K562 (cell line): ENCODE measurements around the gene SLC1A3. TPM values are rescaled to one million over a fixed set of nuclear protein-coding genes. Genes with fewer than 3 reads are reported as not detected.

Experiments used
- ATAC-seq: fragments of 200-7000 bp; cut with Tn5 transposase; 3 replicates; pipeline ENCODE4 v1.9.1; 2020; ENCODE audit warnings: moderate library complexity
- BruUV-seq: library from RNA; stranded (reverse); fragments of 400-500 nt; replicated peaks from 2 replicates; lab custom pipeline; 2021; lab: Mats Ljungman, UMichigan
- CTCF ChIA-PET: fragments of 300-600 bp; formaldehyde crosslinking; extraction: SDS; loops from one replicate; lab custom pipeline; 2021; ENCODE audit warnings: low intra/inter-chr PET ratio; lab: Yijun Ruan, JAX
- POLR2A ChIA-PET: fragments of 300-600, 350-650 bp; sonication (Branson Sonifier 250); formaldehyde crosslinking; extraction: SDS; loops from one replicate; lab custom pipeline; 2021; ENCODE audit warnings: antibody characterized with exemption, inconsistent platforms; lab: Yijun Ruan, JAX
- DNase-seq, 4 experiments: peaks; one replicate each; pipeline versions ENCODE4 v3.0.0 to v3.0.0-alpha.2; 2011 to 2018; ENCODE audit warnings: low spot score in 3 of 4, mixed read lengths in 3 of 4; ENCODE audit errors: extremely low read depth in 1 of 4
- FAIRE-seq: peaks from 2 replicates; lab custom pipeline; 2011; peaks lifted over from hg19 to GRCh38; lab: Jason Lieb, UNC
- H2AFZ ChIP-seq: 2 replicates; pipeline ENCODE4 v1.6.0; 2011; ENCODE audit warnings: low read depth, low read length, control low read depth, inconsistent platforms
- H3K27ac ChIP-seq: fragments of 200-600 bp; 3 replicates; pipeline ENCODE4 v1.8.0; 2011; ENCODE audit warnings: low read depth, mild to moderate bottlenecking, control low read depth, inconsistent platforms, low read length, moderate library complexity, mixed read lengths; ENCODE audit errors: extremely low read depth
- H3K27me3 ChIP-seq, 2 experiments: fragments of 300-600 bp in 1 of 2; 2 replicates in 1 of 2; 3 replicates in 1 of 2; pipeline versions ENCODE4 v1.6.0 to v1.8.0; 2011; ENCODE audit warnings: inconsistent platforms in 2 of 2, low read length in 2 of 2, mild to moderate bottlenecking in 1 of 2, mixed read lengths in 1 of 2, moderate library complexity in 1 of 2; ENCODE audit not compliant: control insufficient read depth in 2 of 2, insufficient read depth in 2 of 2
- H3K36me3 ChIP-seq: fragments of 300-600 bp; 3 replicates; pipeline ENCODE4 v1.8.0; 2011; ENCODE audit warnings: mild to moderate bottlenecking, low read length, inconsistent platforms; ENCODE audit not compliant: control insufficient read depth, insufficient read depth
- H3K4me1 ChIP-seq, 2 experiments: fragments of 200-600 bp in 1 of 2; replicated peaks in 1 of 2; 2 replicates in 1 of 2; 3 replicates in 1 of 2; pipeline versions ENCODE4 v1.5.1 to v1.8.0; 2011; ENCODE audit warnings: inconsistent platforms in 2 of 2, low read length in 2 of 2, mild to moderate bottlenecking in 1 of 2, mixed read lengths in 1 of 2, moderate library complexity in 1 of 2; ENCODE audit not compliant: control insufficient read depth in 2 of 2, insufficient read depth in 2 of 2
- H3K4me2 ChIP-seq: 2 replicates; pipeline ENCODE4 v1.6.1; 2011; ENCODE audit warnings: low read length, control low read depth, inconsistent platforms, mixed read lengths; ENCODE audit not compliant: insufficient read depth
- H3K4me3 ChIP-seq: fragments of 200-600 bp; sonication (generic), shearing (Covaris generic); 2 replicates; pipeline ENCODE4 v1.5.1; 2016; ENCODE audit warnings: control low read depth, inconsistent platforms
- H3K79me2 ChIP-seq: fragments of 200-600 bp; 3 replicates; pipeline ENCODE4 v1.8.0; 2011; ENCODE audit warnings: low read length, inconsistent platforms; ENCODE audit not compliant: control insufficient read depth, insufficient read depth
- H3K9ac ChIP-seq, 2 experiments: 2 replicates each; pipeline versions ENCODE4 v1.6.0 to v1.6.1; 2011; ENCODE audit warnings: low read depth in 2 of 2, low read length in 2 of 2, control low read depth in 1 of 2, inconsistent platforms in 1 of 2, mild to moderate bottlenecking in 1 of 2, mixed read lengths in 1 of 2; ENCODE audit not compliant: insufficient read depth in 1 of 2
- H3K9me1 ChIP-seq: one replicate; pipeline ENCODE4 v1.6.0; 2011; ENCODE audit warnings: inconsistent platforms, mild to moderate bottlenecking, low read length, moderate library complexity; ENCODE audit not compliant: control insufficient read depth, insufficient read depth
- H3K9me3 ChIP-seq: replicated peaks from 2 replicates; pipeline ENCODE4 v1.5.1; 2011; ENCODE audit warnings: low read depth, low read length, inconsistent platforms; ENCODE audit not compliant: control insufficient read depth, insufficient read depth
- H4K20me1 ChIP-seq: replicated peaks from 2 replicates; pipeline ENCODE4 v1.6.1; 2011; ENCODE audit warnings: low read length, inconsistent platforms, mixed read lengths; ENCODE audit not compliant: control insufficient read depth, insufficient read depth
- MTF1 ChIP-seq: fragments of 250-450 bp; sonication (Bioruptor Pico); IDR thresholded peaks from 2 replicates; pipeline ENCODE4 v1.9.0; 2021; ENCODE audit warnings: moderate library complexity, mild to moderate bottlenecking, inconsistent platforms, borderline replicate concordance
- TAF15 ChIP-seq: fragments of 200-400 bp; formaldehyde crosslinking; IDR thresholded peaks from 2 replicates; pipeline ENCODE4 v1.6.1; 2017; ENCODE audit warnings: mild to moderate bottlenecking, low read depth, low read length, moderate library complexity
- WGBS: fragments of 100-300 bp; shearing (Covaris generic); methylation state at CpG from one replicate; pipeline ENCODE4 v1.1.6; 2016; ENCODE audit warnings: low coverage, mixed read lengths; ENCODE audit not compliant: insufficient coverage; ENCODE audit errors: missing lambda C conversion rate; 5-methylcytosine and 5-hydroxymethylcytosine counted together
- in situ Hi-C: fragments of 300-500 bp; cut with MboI; formaldehyde crosslinking; loops from 4 replicates; pipeline ENCODE4 v1.15.0; 2018; ENCODE audit warnings: inconsistent platforms, mixed read lengths
- intact Hi-C: fragments of 100-400 bp; cut with micrococcal nuclease; formaldehyde crosslinking; loops from 2 replicates; pipeline ENCODE4 v1.14.2; 2022
- polyA plus RNA-seq, 8 experiments: library from polyadenylated mRNA; depleted of rRNA in 4 of 8; stranded (reverse) in 5 of 8; unstranded in 3 of 8; fragments of >200 nt; fragmentation: Nextera tagmentation in 2 of 8; fragmentation: Illumina TruSeq in 1 of 8; extraction: Ambion mirVana in 2 of 8; extraction: Trizol in 1 of 8; gene quantifications; 2 replicates each; pipeline versions ENCODE4 v1.2.1 to v1.2.3, GENCODE V29; 2011 to 2014; ENCODE audit warnings: inconsistent platforms in 1 of 8, missing spikeins in 1 of 8
- total RNA-seq, 7 experiments: library from RNA; depleted of rRNA in 6 of 7; stranded (reverse); fragments of >200 nt in 6 of 7; fragmentation: Illumina TruSeq in 2 of 7; extraction: Trizol in 2 of 7; gene quantifications; 2 replicates each; pipeline versions ENCODE4 v1.2.1 to v1.2.3, GENCODE V29; 2011 to 2021; ENCODE audit warnings: low replicate concordance in 1 of 7
- TF ChIP-seq, protein P1 (sequence below): fragments of 250-450 bp; sonication (Bioruptor Pico); IDR thresholded peaks from 2 replicates; pipeline ENCODE4 v1.4.0; 2020; ENCODE audit warnings: mild to moderate bottlenecking, moderate library complexity

Gene SLC1A3
- total and polyA plus RNA-seq, 9 of the 15 experiments (the other 6 are each of a cell fraction or from before 2014, with no cell fraction given), result 0.13 TPM; not detected in 8

DNA sequence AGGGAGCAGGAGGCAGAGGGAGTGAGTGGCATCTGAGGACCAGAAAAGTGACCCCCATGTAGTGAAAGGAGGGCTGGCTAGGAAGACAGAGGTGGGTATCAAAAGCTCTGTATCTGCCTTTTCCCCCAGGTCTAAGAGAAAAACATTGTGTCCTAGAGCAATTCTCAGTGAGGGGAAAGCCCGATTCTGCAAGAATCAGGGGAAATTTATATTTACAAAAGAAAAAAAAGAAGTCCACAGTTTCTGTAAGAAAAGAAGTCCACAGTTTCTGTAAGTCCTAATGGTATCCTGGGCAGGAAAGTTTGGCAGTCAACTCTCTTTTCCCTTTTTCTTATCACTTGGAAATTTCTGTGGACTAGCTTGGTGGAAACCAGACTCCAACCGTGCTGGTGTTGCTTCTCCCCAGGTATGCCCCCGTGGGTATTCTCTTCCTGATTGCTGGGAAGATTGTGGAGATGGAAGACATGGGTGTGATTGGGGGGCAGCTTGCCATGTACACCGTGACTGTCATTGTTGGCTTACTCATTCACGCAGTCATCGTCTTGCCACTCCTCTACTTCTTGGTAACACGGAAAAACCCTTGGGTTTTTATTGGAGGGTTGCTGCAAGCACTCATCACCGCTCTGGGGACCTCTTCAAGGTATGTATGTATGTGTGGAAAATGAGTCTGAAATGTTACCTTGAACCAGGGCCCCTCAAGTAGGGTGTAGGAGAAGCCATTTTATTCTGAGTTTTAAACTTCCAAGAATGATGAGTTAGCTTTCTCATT is 73.0 kb downstream of the SLC1A3 start:
- ATAC-seq, result no peak
- H3K79me2 ChIP-seq, result no peaks in the 10 kb centered on the region
- H3K4me2 ChIP-seq, result no peak overlapping the region
- TF ChIP-seq MTF1 (CRISPR knock-in tag) (no peak), TAF15 (no peak)
- TF ChIP-seq, protein P1, sequence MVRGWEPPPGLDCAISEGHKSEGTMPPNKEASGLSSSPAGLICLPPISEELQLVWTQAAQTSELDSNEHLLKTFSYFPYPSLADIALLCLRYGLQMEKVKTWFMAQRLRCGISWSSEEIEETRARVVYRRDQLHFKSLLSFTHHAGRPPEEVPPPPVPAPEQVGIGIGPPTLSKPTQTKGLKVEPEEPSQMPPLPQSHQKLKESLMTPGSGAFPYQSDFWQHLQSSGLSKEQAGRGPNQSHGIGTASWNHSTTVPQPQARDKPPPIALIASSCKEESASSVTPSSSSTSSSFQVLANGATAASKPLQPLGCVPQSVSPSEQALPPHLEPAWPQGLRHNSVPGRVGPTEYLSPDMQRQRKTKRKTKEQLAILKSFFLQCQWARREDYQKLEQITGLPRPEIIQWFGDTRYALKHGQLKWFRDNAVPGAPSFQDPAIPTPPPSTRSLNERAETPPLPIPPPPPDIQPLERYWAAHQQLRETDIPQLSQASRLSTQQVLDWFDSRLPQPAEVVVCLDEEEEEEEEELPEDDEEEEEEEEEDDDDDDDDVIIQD (CRISPR knock-in tag), result no peak
- TF ChIP-seq, all 486 proteins: peak for 0
- no TSS peak for BruUV-seq
- H4K20me1 ChIP-seq, result no peaks in the 10 kb centered on the region
- no peak overlapping the region for H3K9ac ChIP-seq
- in situ Hi-C loops, result no loop called here
- peaks cover 7 to 20% of the 10 kb centered on the region in 2 experiments; a peak in 4 of 5 replicates for H3K27me3 ChIP-seq
- H3K27ac ChIP-seq, result no peak overlapping the region
- intact Hi-C loops, result no loop called here
- no peak overlapping the region for H2AFZ ChIP-seq
- FAIRE-seq (no peak), DNase-seq (no peak)
- under 1% methylated on average over 8 of the region's 8 CpGs for whole genome bisulfite sequencing
- H3K9me1 ChIP-seq, result no peaks in the 10 kb centered on the region
- no peaks in the 10 kb centered on the region for H3K9me3 ChIP-seq
- ChIA-PET CTCF (no interaction called here), POLR2A (interaction anchor here (0.6 to 1.4 kb wide), 2 partner anchors 8 to 10 kb away, joined by 4 read pairs; no protein-coding TSS in a partner anchor)
- H3K4me1 ChIP-seq, result no peaks in the 10 kb centered on the region
- no peak overlapping the region for H3K4me3 ChIP-seq
- H3K36me3 ChIP-seq, result no peaks in the 10 kb centered on the region
